Heart right ventricle (tissue), 16 donors: ENCODE data around the gene RASAL2. TPM values are rescaled to one million over a fixed set of nuclear protein-coding genes. Genes with fewer than 3 reads are reported as not detected.
A peak's percentile ranks its signal among the peaks of the same experiment; 100 is the strongest.

Experiments used
- ATAC-seq, 8 donors: fragments of 200-7000 bp; cut with Tn5 transposase; one replicate each; pipeline ENCODE4 v1.9.1; 2020; ENCODE audit warnings: mild to moderate bottlenecking in 8 of 8, moderate library complexity in 8 of 8, moderate number of reproducible peaks in 1 of 8
- DNase-seq, 2 donors: peaks; one replicate each; pipeline ENCODE4 v3.0.0-alpha.2; 2020
- H3K27ac ChIP-seq, 10 donors: fragments of 200-600 bp; sonication (generic) in 2 of 10; one replicate each; pipeline versions ENCODE4 v1.5.0 to v1.8.0; 2020 to 2022; ENCODE audit warnings: mild to moderate bottlenecking in 3 of 10
- H3K27me3 ChIP-seq, 7 donors: fragments of 200-600 bp; one replicate each; pipeline ENCODE4 v1.8.0; 2021 to 2022; ENCODE audit warnings: mild to moderate bottlenecking in 2 of 7
- H3K36me3 ChIP-seq, 9 donors: fragments of 200-600 bp; sonication (generic) in 1 of 9; one replicate each; pipeline versions ENCODE4 v1.5.0 to v1.8.0; 2020 to 2022; ENCODE audit warnings: mild to moderate bottlenecking in 2 of 9
- H3K4me1 ChIP-seq, 9 donors: fragments of 200-600 bp; sonication (generic) in 1 of 9; one replicate each; pipeline versions ENCODE4 v1.5.0 to v1.8.0; 2020 to 2022; ENCODE audit warnings: mild to moderate bottlenecking in 4 of 9
- H3K4me3 ChIP-seq, 10 donors: fragments of 200-600 bp; sonication (generic) in 2 of 10; one replicate each; pipeline versions ENCODE4 v1.5.0 to v1.8.0; 2020 to 2022; ENCODE audit warnings: mild to moderate bottlenecking in 7 of 10, moderate library complexity in 2 of 10
- H3K9me3 ChIP-seq, 11 donors: fragments of 200-600 bp in 10 of 11; sonication (generic) in 2 of 11; one replicate each; pipeline versions ENCODE4 v1.5.0 to v1.8.0; 2013 to 2022; ENCODE audit warnings: mild to moderate bottlenecking in 2 of 11, control low read depth in 1 of 11, moderate library complexity in 1 of 11
- CTCF ChIP-seq, 9 donors: fragments of 200-600 bp; sonication (generic) in 2 of 9; IDR thresholded peaks; one replicate each; pipeline versions ENCODE4 v1.5.0 to v1.8.0; 2021 to 2022; ENCODE audit warnings: antibody characterized with exemption in 9 of 9, mild to moderate bottlenecking in 5 of 9, moderate library complexity in 1 of 9
- WGBS, 2 donors: extraction: QIAGEN DNeasy Blood & Tissue Kit; methylation state at CpG; one replicate each; pipeline ENCODE4 v1.1.7; 2013; ENCODE audit warnings: inconsistent platforms in 1 of 2; 5-methylcytosine and 5-hydroxymethylcytosine counted together
- intact Hi-C, 10 donors: fragments of 100-400 bp; cut with DNase I; formaldehyde crosslinking; loops; one replicate each; pipeline versions ENCODE4 v1.11.1 to v1.14.2; 2022
- polyA plus RNA-seq, 2 donors: library from polyadenylated mRNA; stranded (reverse); fragments of 200-250 nt; gene quantifications; one replicate each; pipeline ENCODE4 v1.2.3, GENCODE V29; 2013
- total RNA-seq, 10 donors: library from RNA; stranded (reverse); fragmentation: NEBNext Ultra II Directional in 3 of 10; extraction: Animal tissue kit (Norgen Biotek cat#: 25700) in 3 of 10; gene quantifications; one replicate each; pipeline versions ENCODE4 v1.2.1 to v1.2.4, GENCODE V29; 2021 to 2023
- donor health status: Arrhythmogenic right ventricular cardiomyopathy.
- donor health status: ischemic (EF 13 %, LVEDD 7.1; RV severe dilation, severe dysfunction).
- donor health status: healthy with polysubstance abuse.
- donor health status: DM: no; HTN: yes; CAD: no.
- donor health status: DM: no; HTN: no; CAD: no.
- donor health status: ischemic (EF 25% LVEDD 6.9; RV normal size, moderate dysfunction).
- donor health status: ischemic (EF 25% LVEDD 5.7; RV mildly dilated, moderate dysfunction).
- donor health status: healthy.
- donor health status: DM: yes; HTN: yes; CAD: no.
- donor health status: Ischemic cardiomyopathy.
- donor health status: ischemic (EF 35%, LVEDD 5.7; RV mildly dilated, moderate dysfunction).
- donor health status: nonischemic (EF 11% LVEDD 7.7; RV severe dilation, severe dysfunction).
- donor health status: DM: yes; HTN: yes; CAD: no.
- donor health status: PGD.
- donor health status: ischemic (EF 29% LVEDD 5.4; RV normal size, mild dysfunction).
- donor health status: nonischemic (EF 23%, LVEDD 6.1; RV moderate dilation, normal function).

RASAL2 gene
- total and polyA plus RNA-seq, 12 donors = 3.5 to 59.8 (median 36.2) TPM

GRCh38 chr1:178371235-178371634 is 277.3 kb downstream of the RASAL2 start:
- intact Hi-C loops = no loop called here
- peak overlapping the region in 3 of 10 donors; percentile 1 to 45 (median 10) for H3K27ac ChIP-seq
- H3K36me3 ChIP-seq = no peaks in the 10 kb centered on the region
- no peak for TF ChIP-seq CTCF (IDR thresholded peaks at IDR 0.05)
- no peaks in the 10 kb centered on the region for H3K27me3 ChIP-seq
- no peak for DNase-seq
- peaks cover 6 to 55% (median 30%) of the 10 kb centered on the region in 9 donors for H3K4me1 ChIP-seq
- peak overlapping the region in 8 of 10 donors; percentile 3 to 31 (median 26) for H3K4me3 ChIP-seq
- 3 to 5% methylated on average over 6 of the region's 6 CpGs for WGBS, 2 donors
- ATAC-seq = peak in 4 of 8 donors; percentile 38 to 63 (median 48)
- H3K9me3 ChIP-seq = no peaks in the 10 kb centered on the region

GRCh38 chr1:178371933-178372388 is 278.1 kb downstream of the RASAL2 start:
- H3K36me3 ChIP-seq = no peaks in the 10 kb centered on the region
- peak overlapping the region in 3 of 10 donors; percentile 1 to 45 (median 10) for H3K27ac ChIP-seq
- intact Hi-C loops = no loop called here
- peak overlapping the region in 6 of 10 donors; percentile 3 to 31 (median 26) for H3K4me3 ChIP-seq
- peaks cover 6 to 61% (median 30%) of the 10 kb centered on the region in 9 donors for H3K4me1 ChIP-seq
- H3K27me3 ChIP-seq = no peaks in the 10 kb centered on the region
- no peaks in the 10 kb centered on the region for H3K9me3 ChIP-seq
- WGBS, 2 donors = 11 to 15% methylated on average over 4 of the region's 4 CpGs
- no peak for TF ChIP-seq CTCF (IDR thresholded peaks at IDR 0.05)
- DNase-seq = no peak
- ATAC-seq = peak in 1 of 8 donors; percentile 28

GRCh38 chr1:178374016-178374415 is 280.1 kb downstream of the RASAL2 start:
- Histone ChIP-seq H3K9me3 (no peaks in the 10 kb centered on the region), H3K27ac (no peak overlapping the region), H3K4me1 (peaks cover 6 to 66% (median 31%) of the 10 kb centered on the region in 9 donors), H3K36me3 (no peaks in the 10 kb centered on the region), H3K4me3 (no peak overlapping the region), H3K27me3 (no peaks in the 10 kb centered on the region)
- 56 to 72% methylated on average over 1 of the region's 1 CpG for WGBS, 2 donors
- DNase-seq (no peak), ATAC-seq (no peak)
- intact Hi-C loops = no loop called here
- no peak for TF ChIP-seq CTCF (IDR thresholded peaks at IDR 0.05)

GRCh38 chr1:178376008-178376407 is 282.1 kb downstream of the RASAL2 start:
- Histone ChIP-seq H3K36me3 (no peaks in the 10 kb centered on the region), H3K4me1 (peaks cover 6 to 67% (median 36%) of the 10 kb centered on the region in 9 donors), H3K27ac (no peak overlapping the region), H3K4me3 (no peak overlapping the region), H3K27me3 (no peaks in the 10 kb centered on the region), H3K9me3 (no peaks in the 10 kb centered on the region)
- DNase-seq = no peak
- no peak for TF ChIP-seq CTCF (IDR thresholded peaks at IDR 0.05)
- WGBS, 2 donors = 66 to 69% methylated on average over 2 of the region's 2 CpGs
- ATAC-seq = no peak
- intact Hi-C loops = no loop called here
